Natural killer cell (primary cell): ENCODE results near the gene PRKG1. TPM values are rescaled to one million over a fixed set of nuclear protein-coding genes. Genes with fewer than 3 reads are reported as not detected.

Experiments
- ATAC-seq, 3 donors: fragments of 150-1000 bp in 2 of 3; fragments of 200-7000 bp in 1 of 3; cut with Tn5 transposase; 1 replicate in 1 of 3; 2 replicates in 2 of 3; pipeline ENCODE4 v1.10.0; 2021; ENCODE audit warnings: mild to moderate bottlenecking in 2 of 3, moderate library complexity in 2 of 3
- DNase-seq, 2 donors: peaks; one replicate each; pipeline versions ENCODE4 v3.0.0 to v3.0.0-alpha.2; 2013 to 2021; ENCODE audit warnings: mixed read lengths in 1 of 2
- H3K27ac ChIP-seq: one replicate; pipeline ENCODE4 v1.5.1; 2013; ENCODE audit warnings: mild to moderate bottlenecking, low read length
- H3K27me3 ChIP-seq: one replicate; pipeline ENCODE4 v1.6.1; 2013; ENCODE audit warnings: low read length; ENCODE audit not compliant: control insufficient read depth, insufficient read depth
- H3K36me3 ChIP-seq: one replicate; pipeline ENCODE4 v1.6.1; 2013; ENCODE audit warnings: low read length; ENCODE audit not compliant: control insufficient read depth, insufficient read depth
- H3K4me1 ChIP-seq: one replicate; pipeline ENCODE4 v1.6.1; 2013; ENCODE audit warnings: low read length; ENCODE audit not compliant: control insufficient read depth, insufficient read depth
- H3K4me3 ChIP-seq: one replicate; pipeline ENCODE4 v1.5.1; 2013; ENCODE audit warnings: low read length
- H3K9me3 ChIP-seq: one replicate; pipeline ENCODE4 v1.6.1; 2013; ENCODE audit warnings: low read length; ENCODE audit not compliant: control insufficient read depth, insufficient read depth
- H3K27ac Mint-ChIP-seq, 2 donors: one replicate each; pipeline ENCODE4 v1.8.0; 2022; ENCODE audit warnings: mild to moderate bottlenecking in 2 of 2, mixed read lengths in 2 of 2, moderate library complexity in 1 of 2
- H3K27me3 Mint-ChIP-seq, 2 donors: one replicate each; pipeline ENCODE4 v1.8.0; 2022; ENCODE audit warnings: low read depth in 2 of 2, mixed read lengths in 2 of 2
- H3K36me3 Mint-ChIP-seq: one replicate; pipeline ENCODE4 v1.8.0; 2022; ENCODE audit warnings: mixed read lengths
- H3K4me1 Mint-ChIP-seq, 2 donors: one replicate each; pipeline ENCODE4 v1.8.0; 2022; ENCODE audit warnings: mixed read lengths in 2 of 2
- H3K4me3 Mint-ChIP-seq: one replicate; pipeline ENCODE4 v1.8.0; 2022; ENCODE audit warnings: mild to moderate bottlenecking, moderate library complexity, mixed read lengths
- H3K9me3 Mint-ChIP-seq, 2 donors: one replicate each; pipeline ENCODE4 v1.8.0; 2022; ENCODE audit warnings: mixed read lengths in 2 of 2
- CTCF ChIP-seq: fragments of 200-600 bp; IDR thresholded peaks from one replicate; pipeline ENCODE4 v1.8.0; 2022; ENCODE audit warnings: antibody characterized with exemption
- WGBS: methylation state at CpG from one replicate; pipeline ENCODE4 v1.1.7; 2013; ENCODE audit warnings: missing lambda C conversion rate; ENCODE audit not compliant: insufficient coverage; 5-methylcytosine and 5-hydroxymethylcytosine counted together
- intact Hi-C: fragments of 100-400 bp; cut with micrococcal nuclease; formaldehyde crosslinking; loops from one replicate; pipeline ENCODE4 v1.14.2; 2022
- total RNA-seq, 4 donors: library from RNA; stranded (reverse); fragments of 120-200 nt in 1 of 4; gene quantifications; one replicate each; pipeline versions ENCODE4 v1.2.3 to v1.2.4, GENCODE V29; 2013 to 2022

The PRKG1 gene
- total RNA-seq, 3 donors from 2014 or later (not counting 1 experiment from before 2014, with no cell fraction given), result 0.23 to 0.41 (median 0.35) TPM

- Mint-ChIP-seq H3K4me3 (no peak overlapping the region), H3K4me1 (no peaks in the 10 kb centered on the region), H3K27me3 (no peaks in the 10 kb centered on the region), H3K9me3 (peaks cover 7 to 9% of the 10 kb centered on the region in 2 donors), H3K27ac (no peak overlapping the region), H3K36me3 (no peaks in the 10 kb centered on the region)
- TF ChIP-seq CTCF, result no peak
- intact Hi-C loops, result no loop called here
- H3K9me3 ChIP-seq, result peaks cover 8% of the 10 kb centered on the region
- no peaks in the 10 kb centered on the region for H3K36me3 ChIP-seq
- H3K27ac ChIP-seq, result no peak overlapping the region
- H3K4me3 ChIP-seq, result no peak overlapping the region
- H3K4me1 ChIP-seq, result no peaks in the 10 kb centered on the region
- H3K27me3 ChIP-seq, result no peaks in the 10 kb centered on the region
- no peak for ATAC-seq
- DNase-seq, result no peak
These were observed 509.7 kb downstream of the PRKG1 start for GRCh38 chr10:51583976-51584375.

- Histone ChIP-seq H3K36me3 (no peaks in the 10 kb centered on the region), H3K9me3 (peaks cover 7% of the 10 kb centered on the region), H3K4me1 (no peaks in the 10 kb centered on the region), H3K4me3 (no peak overlapping the region), H3K27ac (no peak overlapping the region), H3K27me3 (no peaks in the 10 kb centered on the region)
- no peaks in the 10 kb centered on the region for H3K4me1 Mint-ChIP-seq
- no peak for TF ChIP-seq CTCF
- intact Hi-C loops, result no loop called here
- 83% methylated on average over 5 of the region's 7 CpGs for WGBS
- DNase-seq, result no peak
- H3K9me3 Mint-ChIP-seq, result peaks cover 2 to 7% of the 10 kb centered on the region in 2 donors
- ATAC-seq, result no peak
- H3K36me3 Mint-ChIP-seq, result no peaks in the 10 kb centered on the region
- H3K4me3 Mint-ChIP-seq, result no peak overlapping the region
- H3K27me3 Mint-ChIP-seq, result no peaks in the 10 kb centered on the region
- H3K27ac Mint-ChIP-seq, result no peak overlapping the region
These were observed 511.5 kb downstream of the PRKG1 start for GRCh38 chr10:51585742-51586141.

GRCh38 chr10:51588984-51589383 is 514.7 kb downstream of the PRKG1 start:
- Mint-ChIP-seq H3K9me3 (peaks cover 0 to 5% of the 10 kb centered on the region in 2 donors), H3K36me3 (no peaks in the 10 kb centered on the region), H3K4me3 (no peak overlapping the region), H3K27ac (no peak overlapping the region), H3K4me1 (no peaks in the 10 kb centered on the region), H3K27me3 (no peaks in the 10 kb centered on the region)
- H3K27ac ChIP-seq, result no peak overlapping the region
- H3K4me3 ChIP-seq, result no peak overlapping the region
- H3K36me3 ChIP-seq, result no peaks in the 10 kb centered on the region
- ATAC-seq (no peak), DNase-seq (no peak)
- 70% methylated on average over 1 of the region's 1 CpG for WGBS
- intact Hi-C loops, result no loop called here
- H3K4me1 ChIP-seq, result no peaks in the 10 kb centered on the region
- TF ChIP-seq CTCF, result no peak
- no peaks in the 10 kb centered on the region for H3K27me3 ChIP-seq
- no peaks in the 10 kb centered on the region for H3K9me3 ChIP-seq

GRCh38 chr10:51590818-51591217 is 516.5 kb downstream of the PRKG1 start:
- Histone ChIP-seq H3K27me3 (no peaks in the 10 kb centered on the region), H3K4me1 (no peaks in the 10 kb centered on the region), H3K9me3 (no peaks in the 10 kb centered on the region), H3K4me3 (no peak overlapping the region), H3K27ac (no peak overlapping the region), H3K36me3 (no peaks in the 10 kb centered on the region)
- Mint-ChIP-seq H3K36me3 (no peaks in the 10 kb centered on the region), H3K9me3 (peaks cover 0 to 2% of the 10 kb centered on the region in 2 donors), H3K27me3 (no peaks in the 10 kb centered on the region), H3K27ac (no peak overlapping the region), H3K4me3 (no peak overlapping the region), H3K4me1 (no peaks in the 10 kb centered on the region)
- intact Hi-C loops, result no loop called here
- ATAC-seq (no peak), DNase-seq (no peak)
- no peak for TF ChIP-seq CTCF
- 84% methylated on average over 2 of the region's 2 CpGs for WGBS
